GM12864 (cell line): ENCODE measurements around the gene HSPA2.
"Not testable (repeated sequence)": the region's sequence is repeated elsewhere in the genome, so short reads cannot be mapped to it uniquely, and the experiment has no call there.

Experiments used
- DNase-seq: peaks from one replicate; pipeline ENCODE4 v3.0.0-alpha.2; 2011; ENCODE audit warnings: low read depth
- H3K4me3 ChIP-seq: 2 replicates; pipeline ENCODE4 v1.5.1; 2011; ENCODE audit warnings: mild to moderate bottlenecking, low read depth, low read length, control low read depth
- CTCF ChIP-seq: IDR thresholded peaks from 2 replicates; pipeline ENCODE4 v1.5.1; 2011; ENCODE audit warnings: low read depth, mild to moderate bottlenecking, moderate library complexity, low read length, control low read depth, inconsistent platforms; ENCODE audit errors: missing control alignments

HSPA2 gene

GRCh38 chr14:64544607-64545312 is 4.2 kb downstream of the HSPA2 start:
- no peak overlapping the region for H3K4me3 ChIP-seq
- TF ChIP-seq CTCF = no peak
- DNase-seq = no peak

- no peak for DNase-seq
- TF ChIP-seq CTCF = no peak
- no peak overlapping the region for H3K4me3 ChIP-seq
Measured at GRCh38 chr14:64549016-64549415, 8.5 kb downstream of the HSPA2 start.

GRCh38 chr14:64549791-64550620 is 9.5 kb downstream of the HSPA2 start, which contains the start of gene PPP1R36:
TSS of gene PPP1R36 (plus strand) at chr14:64549961. CDS start at chr14:64549998, 37 bp downstream.
- TF ChIP-seq CTCF = no peak
- DNase-seq = no peak
- no peak within 1 kb of the TSS for H3K4me3 ChIP-seq

GRCh38 chr14:64550621-64551333 is 10.2 kb downstream of the HSPA2 start:
- TF ChIP-seq CTCF = no peak
- H3K4me3 ChIP-seq = no peak overlapping the region
- DNase-seq = no peak

GRCh38 chr14:64554556-64554955 is 14.0 kb downstream of the HSPA2 start:
- H3K4me3 ChIP-seq = no peak overlapping the region
- TF ChIP-seq CTCF = no peak
- DNase-seq = no peak

GRCh38 chr14:64556526-64556925 is 16.0 kb downstream of the HSPA2 start:
- TF ChIP-seq CTCF = no peak
- no peak for DNase-seq
- H3K4me3 ChIP-seq = no peak overlapping the region

- not testable (repeated sequence) for DNase-seq, H3K4me3 ChIP-seq
Measured at GRCh38 chr14:64558216-64558615, 17.7 kb downstream of the HSPA2 start.
